ENCODE data around the gene MPHOSPH6.
A peak's percentile ranks its signal among the peaks of the same experiment; 100 is the strongest.
"Not testable (repeated sequence)": the region's sequence is repeated elsewhere in the genome, so short reads cannot be mapped to it uniquely, and the experiment has no call there.

The MPHOSPH6 gene, protein sequence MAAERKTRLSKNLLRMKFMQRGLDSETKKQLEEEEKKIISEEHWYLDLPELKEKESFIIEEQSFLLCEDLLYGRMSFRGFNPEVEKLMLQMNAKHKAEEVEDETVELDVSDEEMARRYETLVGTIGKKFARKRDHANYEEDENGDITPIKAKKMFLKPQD

GRCh38 chr16:82169861-82170845 is at the start of gene MPHOSPH6:
Gene MPHOSPH6, minus strand, starts transcription at chr16:82170224. Its CDS starts 49 bp downstream, at chr16:82170175.
- peak; percentile 68 for DNase-seq

DNA sequence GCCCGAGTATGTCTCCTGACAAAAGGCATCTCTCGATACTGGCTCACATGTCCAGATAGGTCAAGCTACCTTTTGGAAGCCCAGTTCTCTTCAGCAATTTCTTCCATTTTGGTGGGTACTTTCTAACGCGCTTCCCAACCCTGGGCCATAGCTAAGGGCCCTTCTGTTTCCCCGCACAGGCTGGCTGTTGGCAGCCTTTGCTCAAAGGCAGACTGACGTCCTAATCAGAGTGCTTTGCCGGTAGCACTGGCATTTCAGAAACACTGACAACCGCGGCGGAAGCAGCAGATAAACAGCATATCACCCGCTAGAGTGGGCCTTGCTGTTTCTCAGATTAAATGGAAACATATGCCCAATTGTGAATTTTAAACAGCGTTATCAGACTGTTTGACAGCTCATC is 49.3 kb upstream of the MPHOSPH6 start:
- no peak for DNase-seq

- not testable (repeated sequence) for DNase-seq
Measured at GRCh38 chr16:82209314-82209713, 39.3 kb upstream of the MPHOSPH6 start.

DNA sequence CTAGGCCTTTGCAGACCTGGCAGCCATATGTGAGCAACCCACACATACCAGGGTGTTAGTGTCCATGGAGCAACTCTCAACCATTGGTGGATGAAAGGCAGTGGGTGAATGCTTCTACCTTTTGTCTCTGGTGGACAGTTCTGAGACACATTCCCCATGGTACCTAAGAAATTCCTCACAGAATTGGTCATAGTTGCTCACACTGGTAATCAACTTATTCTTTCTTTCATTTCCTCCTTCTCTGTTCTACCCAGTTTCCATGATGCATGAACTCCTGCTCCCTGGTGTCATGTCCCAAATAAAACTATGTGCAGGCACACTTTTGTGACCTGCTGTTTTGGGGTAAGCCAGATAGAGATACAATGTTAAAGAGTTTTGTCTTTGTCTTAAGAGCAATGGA is 33.2 kb upstream of the MPHOSPH6 start:
- DNase-seq = no peak

GRCh38 chr16:82201926-82202325 is 31.9 kb upstream of the MPHOSPH6 start:
- DNase-seq = no peak

GRCh38 chr16:82201351-82201750 is 31.3 kb upstream of the MPHOSPH6 start:
- DNase-seq = no peak

- no peak for DNase-seq
Measured at GRCh38 chr16:82199209-82199608, 29.2 kb upstream of the MPHOSPH6 start.

DNA sequence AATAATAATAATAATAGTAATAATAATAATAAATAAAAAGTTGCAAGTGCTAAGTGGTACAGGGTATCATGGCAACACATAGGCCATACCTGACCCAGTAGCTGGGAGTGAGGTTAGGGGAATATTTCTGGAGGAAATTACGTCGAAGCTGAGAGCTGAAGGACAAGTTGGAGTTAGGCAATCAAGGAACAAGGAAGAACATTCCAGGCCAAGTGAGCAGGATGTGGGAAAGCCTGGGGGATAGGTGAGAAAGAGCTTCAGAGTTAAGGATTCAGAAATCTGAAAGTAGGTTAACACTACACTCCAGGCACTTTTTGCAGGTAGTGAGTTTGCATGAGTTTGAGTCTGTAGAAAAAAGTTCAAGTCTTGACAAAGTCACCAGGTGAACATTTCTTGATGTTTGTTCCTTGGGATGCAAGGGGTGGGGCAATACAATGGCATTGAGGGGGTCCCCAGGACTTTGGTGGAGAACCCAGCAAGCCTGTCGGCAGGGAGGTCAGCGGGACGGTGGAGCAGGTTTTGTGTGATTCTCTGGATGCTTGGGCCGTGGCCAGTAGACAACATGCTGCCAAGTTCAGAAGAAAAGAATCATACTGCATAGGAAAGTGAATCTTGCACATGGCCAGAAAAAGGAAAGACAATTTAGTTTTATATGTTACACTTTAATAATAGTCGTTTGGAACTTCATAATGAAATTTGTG is 27.7 kb upstream of the MPHOSPH6 start:
- no peak for DNase-seq

GRCh38 chr16:82195917-82196494 is 26.0 kb upstream of the MPHOSPH6 start:
- no peak for DNase-seq

GRCh38 chr16:82194086-82194485 is 24.1 kb upstream of the MPHOSPH6 start:
- DNase-seq = no peak

DNA sequence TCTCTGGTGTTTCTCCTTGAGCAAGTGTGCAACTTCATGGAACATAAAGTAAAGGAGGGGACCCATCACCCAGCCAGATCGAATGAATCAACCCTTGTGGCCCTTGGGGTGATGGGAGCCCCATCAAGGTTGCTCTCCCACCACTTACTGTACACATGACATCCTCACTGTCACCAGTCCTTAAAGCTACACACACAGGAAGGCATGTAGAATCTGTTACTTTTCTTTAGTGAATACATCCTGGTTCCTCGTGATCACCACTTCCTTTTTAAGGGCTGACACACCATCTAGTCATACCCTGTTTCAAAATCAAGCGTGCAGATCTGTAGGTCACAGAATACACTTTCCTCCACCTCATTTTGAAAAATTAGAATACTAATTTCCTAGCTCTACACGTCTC is 22.6 kb upstream of the MPHOSPH6 start:
- DNase-seq = peak; percentile 54

GRCh38 chr16:82190386-82190785 is 20.4 kb upstream of the MPHOSPH6 start:
- no peak for DNase-seq

- DNase-seq = no peak
Measured at GRCh38 chr16:82187829-82188228, 17.8 kb upstream of the MPHOSPH6 start.

GRCh38 chr16:82185012-82185411 is 15.0 kb upstream of the MPHOSPH6 start:
- DNase-seq = no peak

- DNase-seq = no peak
Measured at GRCh38 chr16:82184213-82184612, 14.2 kb upstream of the MPHOSPH6 start.

GRCh38 chr16:82183004-82183397 is 13.0 kb upstream of the MPHOSPH6 start:
- DNase-seq = no peak

DNA sequence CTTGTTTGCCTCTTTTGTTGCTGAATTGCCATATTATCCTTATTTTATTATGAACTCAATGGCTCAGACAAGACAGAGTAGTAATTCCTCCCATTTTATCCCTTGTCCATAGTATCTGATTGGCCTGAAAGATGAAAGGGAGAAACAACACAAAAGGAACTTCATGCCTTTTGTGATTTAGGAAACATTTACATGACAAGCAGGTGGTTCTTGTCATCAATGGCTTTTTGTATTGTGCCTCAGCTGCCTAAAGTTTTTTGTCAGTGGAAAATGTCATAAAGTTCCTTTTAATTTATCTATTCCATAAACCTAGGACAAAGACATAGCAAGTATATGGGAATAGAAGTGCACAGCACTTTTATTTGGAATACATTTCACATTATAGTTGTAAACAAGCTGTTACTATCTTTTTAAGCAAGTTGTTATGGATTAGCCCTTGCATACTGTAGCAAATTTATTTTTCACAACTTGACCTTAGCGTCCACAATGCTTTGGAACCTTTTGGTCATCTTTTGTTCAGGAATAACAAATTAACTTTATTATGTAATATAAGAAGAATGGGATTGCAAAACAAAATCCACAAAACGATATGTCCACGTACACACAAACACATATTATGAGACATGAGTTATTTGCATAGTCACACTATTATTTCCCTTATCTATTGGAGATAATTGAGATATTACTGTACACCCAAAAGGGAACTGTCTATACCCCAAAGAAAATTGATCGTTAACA is 12.4 kb upstream of the MPHOSPH6 start:
- DNase-seq = no peak

- no peak for DNase-seq
Measured at GRCh38 chr16:82181461-82182185, 11.6 kb upstream of the MPHOSPH6 start.

GRCh38 chr16:82178352-82178751 is 8.3 kb upstream of the MPHOSPH6 start:
- DNase-seq = no peak

- no peak for DNase-seq
Measured at GRCh38 chr16:82177555-82177954, 7.5 kb upstream of the MPHOSPH6 start.

GRCh38 chr16:82176204-82176603 is 6.2 kb upstream of the MPHOSPH6 start:
- no peak for DNase-seq

- no peak for DNase-seq
Measured at GRCh38 chr16:82175627-82176026, 5.6 kb upstream of the MPHOSPH6 start.
